ENCODE results near the gene ZDHHC17. TPM values are rescaled to one million over a fixed set of nuclear protein-coding genes. Genes with fewer than 3 reads are reported as not detected.

The ZDHHC17 gene
- polyA plus RNA-seq, 1 donor from 2014 or later = 10.4 TPM

DNA sequence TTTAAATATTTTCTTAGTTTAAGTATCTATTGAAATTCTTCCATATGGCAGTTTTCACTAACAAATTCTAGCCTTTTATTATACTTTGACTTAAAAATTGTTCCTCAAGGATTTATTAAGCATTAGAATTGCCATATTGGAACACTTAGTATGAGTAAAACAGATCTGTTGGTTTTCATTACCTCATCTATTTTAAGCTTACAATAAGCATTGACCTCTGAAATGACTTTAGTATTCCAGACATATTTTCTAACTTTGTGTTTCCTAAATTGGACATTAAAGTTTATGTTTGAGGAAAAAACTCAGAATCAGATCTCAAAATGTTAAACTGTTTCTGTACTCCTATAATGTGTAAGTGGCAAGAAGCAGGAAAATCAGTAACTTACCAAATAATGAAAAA lies 66.5 kb downstream of the ZDHHC17 start:
- H3K27ac Mint-ChIP-seq = no peak overlapping the region
- H3K4me3 Mint-ChIP-seq = no peak overlapping the region
- peaks cover 0 to 2% (median 0%) of the 10 kb centered on the region in 3 donors for H3K4me1 Mint-ChIP-seq
- H3K27me3 Mint-ChIP-seq = no peaks in the 10 kb centered on the region
- H3K36me3 Mint-ChIP-seq = peaks cover 13% of the 10 kb centered on the region
- H3K9me3 Mint-ChIP-seq = peaks cover 0 to 4% (median 0%) of the 10 kb centered on the region in 3 donors

DNA sequence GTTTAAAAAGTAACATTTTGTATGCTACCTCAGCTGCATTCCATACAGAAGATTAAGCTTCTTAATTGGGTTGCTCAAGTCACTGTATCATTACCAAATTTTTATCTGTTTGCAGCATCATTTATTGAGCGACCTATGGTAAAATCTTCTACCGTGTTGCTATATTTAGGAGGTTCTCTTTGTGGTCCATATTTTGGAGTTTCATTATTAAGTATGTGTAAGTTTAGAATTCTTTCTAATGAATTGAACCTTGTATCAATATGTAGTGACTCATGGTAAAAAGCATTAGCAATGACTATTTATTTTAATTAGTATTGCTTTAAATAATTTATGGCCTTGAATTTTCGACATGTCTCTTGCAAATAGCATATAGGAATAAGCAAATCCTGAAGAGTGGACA lies 72.7 kb downstream of the ZDHHC17 start:
- Mint-ChIP-seq H3K4me3 (no peak overlapping the region), H3K36me3 (peaks cover 8% of the 10 kb centered on the region), H3K4me1 (no peaks in the 10 kb centered on the region), H3K27ac (no peak overlapping the region), H3K9me3 (peaks cover 0 to 4% (median 0%) of the 10 kb centered on the region in 3 donors), H3K27me3 (no peaks in the 10 kb centered on the region)

DNA sequence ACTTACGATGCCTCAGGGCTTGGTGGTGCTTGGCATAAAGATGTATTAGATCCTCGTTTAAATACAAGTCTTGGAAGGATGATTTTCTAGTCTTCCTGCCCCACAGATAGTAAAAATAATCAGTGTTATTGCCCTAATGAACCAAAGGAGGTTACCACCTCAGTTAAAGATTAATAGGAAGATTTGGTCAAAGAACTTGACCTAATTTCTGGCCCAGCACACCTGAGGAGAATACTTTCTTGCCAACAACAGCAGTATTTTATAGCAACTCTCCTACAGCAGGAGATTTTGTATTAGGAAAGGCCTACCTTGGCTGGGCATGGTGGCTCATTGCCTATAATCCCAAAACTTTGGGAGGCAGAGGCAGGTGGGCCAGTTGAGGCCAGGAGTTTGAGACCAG lies 83.3 kb downstream of the ZDHHC17 start:
- no peaks in the 10 kb centered on the region for H3K9me3 Mint-ChIP-seq
- H3K27me3 Mint-ChIP-seq = no peaks in the 10 kb centered on the region
- no peak overlapping the region for H3K4me3 Mint-ChIP-seq
- H3K4me1 Mint-ChIP-seq = no peaks in the 10 kb centered on the region
- peaks cover 11% of the 10 kb centered on the region for H3K36me3 Mint-ChIP-seq
- no peak overlapping the region for H3K27ac Mint-ChIP-seq

DNA sequence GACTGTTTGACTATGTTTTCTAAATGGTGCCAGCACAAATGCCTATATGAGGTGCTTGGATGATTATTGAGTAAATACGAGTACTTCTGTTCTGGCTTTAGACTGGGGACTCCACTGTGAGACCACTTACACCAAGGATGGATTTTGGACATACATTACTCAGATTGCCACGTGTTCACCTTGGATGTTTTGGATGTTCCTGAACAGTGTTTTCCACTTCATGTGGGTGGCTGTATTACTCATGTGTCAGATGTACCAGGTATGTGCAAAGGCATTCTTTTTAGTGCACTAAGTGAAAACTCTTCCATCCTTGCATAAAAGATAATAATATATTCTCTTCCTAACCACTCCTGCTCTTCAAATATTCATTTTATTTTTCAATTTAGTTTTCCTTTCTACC lies 84.2 kb downstream of the ZDHHC17 start:
- Mint-ChIP-seq H3K4me1 (no peaks in the 10 kb centered on the region), H3K9me3 (no peaks in the 10 kb centered on the region), H3K27ac (no peak overlapping the region), H3K36me3 (peaks cover 11% of the 10 kb centered on the region), H3K27me3 (no peaks in the 10 kb centered on the region), H3K4me3 (no peak overlapping the region)

DNA sequence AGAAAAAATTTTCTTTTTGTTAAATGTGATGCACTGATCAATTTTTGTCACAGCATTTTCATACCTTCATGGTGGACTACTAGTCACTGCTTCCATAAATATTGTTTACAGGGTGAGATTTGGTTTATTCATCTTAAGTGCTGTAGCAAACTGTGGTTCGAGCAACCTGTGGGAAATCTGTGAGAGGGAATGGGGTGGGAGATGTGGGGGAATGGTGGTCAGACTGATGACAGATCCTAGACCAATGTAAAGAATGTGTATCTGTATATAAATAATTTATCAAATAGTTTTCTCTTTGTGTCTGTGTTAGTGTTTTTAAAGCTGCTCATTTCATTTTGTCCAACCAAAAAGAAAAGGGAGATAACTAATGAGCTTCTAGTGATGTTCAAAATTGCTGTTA lies 88.2 kb downstream of the ZDHHC17 start:
- peaks cover 13% of the 10 kb centered on the region for H3K36me3 Mint-ChIP-seq
- no peaks in the 10 kb centered on the region for H3K9me3 Mint-ChIP-seq
- no peak overlapping the region for H3K27ac Mint-ChIP-seq
- peaks cover 0 to 3% (median 0%) of the 10 kb centered on the region in 3 donors for H3K4me1 Mint-ChIP-seq
- H3K27me3 Mint-ChIP-seq = no peaks in the 10 kb centered on the region
- H3K4me3 Mint-ChIP-seq = no peak overlapping the region

DNA sequence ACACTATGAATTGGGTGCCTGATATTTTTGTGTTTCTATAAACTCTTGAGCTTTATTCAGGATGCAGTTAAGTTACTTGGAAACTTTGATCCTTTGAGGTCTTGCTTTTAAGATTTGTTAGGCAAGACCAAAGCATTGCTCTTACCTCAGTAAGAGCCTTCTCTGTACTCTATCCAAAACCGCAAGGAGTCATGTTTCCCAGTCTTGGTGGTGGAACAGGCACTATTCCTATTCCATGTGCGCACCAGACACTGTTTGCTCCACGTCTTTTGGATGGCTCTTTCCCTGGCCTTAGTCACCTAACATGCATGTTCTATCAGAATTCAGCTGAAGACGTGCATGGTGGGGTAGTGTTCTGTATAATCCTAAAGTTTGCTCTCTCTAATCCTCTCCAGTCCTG lies 91.4 kb downstream of the ZDHHC17 start:
- H3K27me3 Mint-ChIP-seq = no peaks in the 10 kb centered on the region
- H3K36me3 Mint-ChIP-seq = peaks cover 8% of the 10 kb centered on the region
- peaks cover 0 to 3% (median 0%) of the 10 kb centered on the region in 3 donors for H3K4me1 Mint-ChIP-seq
- H3K4me3 Mint-ChIP-seq = no peak overlapping the region
- H3K9me3 Mint-ChIP-seq = no peaks in the 10 kb centered on the region
- H3K27ac Mint-ChIP-seq = no peak overlapping the region

DNA sequence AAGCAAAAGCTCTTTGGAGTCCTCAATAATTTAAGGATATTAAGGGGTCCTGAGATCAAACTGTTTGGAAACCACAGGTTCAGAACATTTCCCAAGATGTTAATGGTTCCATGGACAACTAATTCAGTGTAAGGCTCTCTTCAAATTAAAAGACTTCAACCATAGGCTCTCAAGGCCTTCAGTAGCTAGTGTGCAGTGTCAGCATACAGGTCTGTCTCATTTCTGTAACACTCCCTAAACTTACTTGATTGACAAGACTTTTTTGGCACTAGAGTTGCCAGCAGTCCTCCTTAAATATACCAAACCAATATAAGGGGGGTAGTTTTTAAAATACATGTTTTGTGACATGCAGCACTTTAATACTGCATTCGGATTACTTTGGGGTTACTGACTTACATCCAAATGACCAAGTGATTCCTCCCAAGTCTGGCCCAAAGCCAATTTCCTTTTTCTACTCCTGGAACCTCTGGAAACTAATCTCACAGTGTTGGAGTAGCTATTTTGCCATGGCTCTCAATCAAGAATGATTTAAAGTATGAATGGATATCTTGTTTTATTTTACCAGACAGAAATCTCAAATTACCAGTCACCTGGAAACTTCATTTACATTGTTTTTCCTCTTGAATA lies 92.2 kb downstream of the ZDHHC17 start:
- Mint-ChIP-seq H3K9me3 (no peaks in the 10 kb centered on the region), H3K27me3 (no peaks in the 10 kb centered on the region), H3K4me1 (peaks cover 0 to 3% (median 0%) of the 10 kb centered on the region in 3 donors), H3K4me3 (no peak overlapping the region), H3K36me3 (peaks cover 5% of the 10 kb centered on the region), H3K27ac (no peak overlapping the region)

DNA sequence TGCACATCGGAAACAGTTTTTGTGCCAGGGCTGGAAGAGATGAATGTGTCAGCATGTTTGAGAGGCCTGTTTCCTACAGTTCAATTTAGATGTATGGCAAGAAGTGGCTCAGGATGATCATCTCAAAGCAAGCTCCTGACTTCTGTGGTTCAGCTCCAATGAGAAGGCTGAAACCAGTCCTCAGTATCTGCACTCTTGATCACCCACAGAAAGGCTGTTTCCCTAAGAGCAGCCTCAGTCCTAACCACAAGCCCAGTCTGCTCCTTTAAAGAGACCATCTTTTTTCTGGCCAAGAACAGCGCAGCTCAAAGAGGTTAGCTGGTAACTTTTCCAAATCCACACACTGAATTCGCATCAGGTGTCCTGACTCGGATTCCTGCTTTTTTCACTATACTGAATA lies 95.7 kb downstream of the ZDHHC17 start:
- Mint-ChIP-seq H3K27ac (no peak overlapping the region), H3K4me3 (no peak overlapping the region), H3K4me1 (peaks cover 0 to 3% (median 0%) of the 10 kb centered on the region in 3 donors), H3K27me3 (no peaks in the 10 kb centered on the region), H3K36me3 (peaks cover 2% of the 10 kb centered on the region), H3K9me3 (no peaks in the 10 kb centered on the region)

DNA sequence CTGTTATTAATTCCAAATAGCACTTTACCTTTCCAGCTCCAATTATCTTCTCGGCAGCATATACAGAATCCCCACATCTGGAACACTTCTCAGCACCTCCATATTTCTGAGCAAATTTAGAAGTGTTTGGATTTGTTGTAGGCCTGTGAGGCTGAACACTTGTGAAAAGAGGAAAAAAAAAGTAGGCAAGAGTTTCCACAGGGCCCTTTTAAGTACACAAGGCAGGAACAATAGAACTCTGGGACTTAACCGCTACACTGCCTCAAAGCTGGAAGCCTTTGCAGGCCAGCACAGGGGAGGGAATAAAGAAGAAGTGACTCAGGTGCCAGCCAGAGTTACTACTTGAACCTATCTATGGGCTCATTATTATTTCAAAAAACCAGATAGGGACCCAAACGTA lies 96.3 kb downstream of the ZDHHC17 start:
- Mint-ChIP-seq H3K36me3 (peaks cover 2% of the 10 kb centered on the region), H3K4me3 (no peak overlapping the region), H3K9me3 (no peaks in the 10 kb centered on the region), H3K27ac (no peak overlapping the region), H3K27me3 (no peaks in the 10 kb centered on the region), H3K4me1 (no peaks in the 10 kb centered on the region)

DNA sequence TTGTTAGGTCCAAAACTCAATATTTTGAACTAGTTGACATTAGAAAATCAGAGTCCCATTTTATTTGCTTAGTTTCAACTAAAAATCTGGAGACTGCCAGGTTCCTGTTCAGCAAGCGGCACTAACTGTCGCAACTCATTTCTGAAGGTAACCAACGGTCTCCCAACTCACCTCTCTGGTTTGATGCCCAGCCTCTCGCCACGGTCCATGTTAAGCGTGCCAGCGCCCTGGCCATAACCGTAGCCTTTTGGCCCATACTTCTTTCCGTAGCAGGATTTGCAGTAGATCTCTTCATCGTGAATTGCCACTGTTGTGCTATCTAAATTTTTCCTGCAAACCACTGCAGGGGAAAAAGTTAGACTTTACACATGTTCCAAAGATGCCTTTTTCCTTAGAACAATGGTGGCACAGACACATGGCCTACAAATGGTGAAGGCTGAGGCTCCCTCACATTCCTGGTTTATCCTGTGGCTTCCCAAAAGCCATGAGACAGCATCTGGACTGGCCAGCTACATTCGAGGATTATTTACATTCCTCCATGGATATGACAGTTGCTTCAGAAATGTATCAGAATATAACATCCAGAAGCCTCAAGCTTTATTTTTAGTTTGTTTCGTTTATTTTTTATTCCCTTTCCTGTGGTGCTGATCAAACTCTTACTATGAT lies 99.2 kb downstream of the ZDHHC17 start:
- Mint-ChIP-seq H3K36me3 (no peaks in the 10 kb centered on the region), H3K4me1 (no peaks in the 10 kb centered on the region), H3K4me3 (no peak overlapping the region), H3K27me3 (no peaks in the 10 kb centered on the region), H3K27ac (no peak overlapping the region), H3K9me3 (no peaks in the 10 kb centered on the region)

DNA sequence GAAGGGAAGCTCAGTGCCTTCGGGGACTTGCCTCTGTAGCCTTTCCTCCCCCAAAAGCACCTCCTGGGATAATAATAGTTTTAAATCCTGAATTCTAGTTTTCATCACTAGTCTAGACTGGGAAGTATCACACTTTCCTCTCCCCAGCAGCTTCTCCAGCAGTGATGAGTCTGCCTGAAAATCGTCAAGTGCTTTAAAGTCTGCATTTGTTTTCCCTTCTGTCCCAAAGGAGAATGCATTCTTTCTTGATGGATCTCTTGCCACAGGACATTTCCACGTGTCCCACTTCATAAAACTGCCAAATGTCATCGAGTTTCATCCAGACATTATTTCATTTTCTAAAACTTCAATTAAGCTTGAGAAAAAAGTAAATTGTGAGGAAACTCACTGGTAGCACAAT lies 99.9 kb downstream of the ZDHHC17 start:
- no peaks in the 10 kb centered on the region for H3K27me3 Mint-ChIP-seq
- no peaks in the 10 kb centered on the region for H3K36me3 Mint-ChIP-seq
- H3K9me3 Mint-ChIP-seq = no peaks in the 10 kb centered on the region
- H3K27ac Mint-ChIP-seq = no peak overlapping the region
- H3K4me3 Mint-ChIP-seq = no peak overlapping the region
- no peaks in the 10 kb centered on the region for H3K4me1 Mint-ChIP-seq

DNA sequence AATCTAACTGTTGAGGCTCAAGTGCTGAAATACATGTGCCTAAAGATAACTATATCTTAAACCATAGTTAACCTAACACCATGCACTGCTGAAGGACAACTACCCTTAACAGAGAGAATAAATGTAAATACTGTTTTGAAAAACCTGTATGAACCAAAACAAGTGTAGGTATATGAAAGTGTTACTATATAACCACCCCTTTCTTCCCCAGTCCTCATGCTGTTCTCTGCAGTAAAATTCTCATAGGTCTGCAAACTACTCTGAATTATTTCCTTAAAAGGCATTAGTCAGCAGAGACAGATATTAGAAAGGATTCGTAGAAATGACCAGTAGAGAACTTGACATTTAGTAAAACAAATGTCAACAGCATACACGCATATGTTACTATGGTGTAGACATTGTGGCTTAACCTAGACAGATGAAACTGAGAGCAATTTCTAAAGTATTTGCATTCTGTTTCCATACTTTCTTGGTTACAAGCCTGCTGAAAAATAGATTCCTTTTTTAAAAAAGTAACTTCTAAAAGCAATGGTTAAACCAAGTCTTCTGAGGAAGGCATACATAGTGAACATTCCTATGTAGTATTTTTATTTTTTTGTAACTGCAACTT lies 101.0 kb downstream of the ZDHHC17 start:
- no peaks in the 10 kb centered on the region for H3K36me3 Mint-ChIP-seq
- no peaks in the 10 kb centered on the region for H3K9me3 Mint-ChIP-seq
- no peak overlapping the region for H3K4me3 Mint-ChIP-seq
- H3K4me1 Mint-ChIP-seq = no peaks in the 10 kb centered on the region
- no peaks in the 10 kb centered on the region for H3K27me3 Mint-ChIP-seq
- no peak overlapping the region for H3K27ac Mint-ChIP-seq

DNA sequence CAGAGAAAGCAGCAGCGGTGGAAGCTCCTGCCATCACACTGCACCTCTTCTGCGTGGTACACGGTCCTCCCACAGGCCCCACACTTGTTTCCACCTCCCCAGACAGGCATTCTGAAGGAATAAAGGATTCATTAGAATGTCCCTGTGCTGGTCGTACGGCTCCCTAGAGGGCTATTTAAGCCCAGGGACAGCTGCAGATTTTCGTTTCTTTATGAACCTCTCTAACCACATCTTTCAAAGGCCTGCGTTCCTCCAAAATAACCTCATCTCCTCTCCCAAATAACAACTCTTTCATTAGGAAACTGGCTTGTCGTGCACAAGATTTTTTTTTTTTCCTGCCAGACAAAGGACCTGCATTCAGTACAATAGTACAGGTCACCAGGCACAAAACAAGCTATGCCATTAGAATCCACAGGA lies 102.2 kb downstream of the ZDHHC17 start:
- no peaks in the 10 kb centered on the region for H3K27me3 Mint-ChIP-seq
- no peaks in the 10 kb centered on the region for H3K4me1 Mint-ChIP-seq
- H3K4me3 Mint-ChIP-seq = no peak overlapping the region
- H3K9me3 Mint-ChIP-seq = no peaks in the 10 kb centered on the region
- H3K27ac Mint-ChIP-seq = no peak overlapping the region
- H3K36me3 Mint-ChIP-seq = no peaks in the 10 kb centered on the region

DNA sequence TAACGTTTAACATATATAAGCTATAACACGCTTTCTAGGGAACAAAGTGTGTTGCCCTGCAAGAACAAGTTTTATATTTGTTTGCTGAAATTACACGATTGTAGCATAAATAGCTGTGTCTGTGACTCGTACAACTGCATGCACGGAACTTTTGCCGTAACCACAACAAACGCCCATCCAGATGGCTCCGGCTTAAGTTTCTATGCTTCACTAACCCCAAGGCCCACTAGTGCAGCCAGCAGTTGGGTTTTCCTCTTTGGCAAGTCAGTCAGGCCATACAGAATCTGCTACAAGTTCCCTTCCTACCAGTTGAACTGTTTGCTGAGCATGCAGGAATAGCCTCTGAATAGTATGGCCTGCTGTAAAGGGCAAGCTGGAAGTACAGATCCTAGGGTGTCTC lies 102.8 kb downstream of the ZDHHC17 start:
- no peak overlapping the region for H3K27ac Mint-ChIP-seq
- H3K4me3 Mint-ChIP-seq = no peak overlapping the region
- H3K27me3 Mint-ChIP-seq = no peaks in the 10 kb centered on the region

DNA sequence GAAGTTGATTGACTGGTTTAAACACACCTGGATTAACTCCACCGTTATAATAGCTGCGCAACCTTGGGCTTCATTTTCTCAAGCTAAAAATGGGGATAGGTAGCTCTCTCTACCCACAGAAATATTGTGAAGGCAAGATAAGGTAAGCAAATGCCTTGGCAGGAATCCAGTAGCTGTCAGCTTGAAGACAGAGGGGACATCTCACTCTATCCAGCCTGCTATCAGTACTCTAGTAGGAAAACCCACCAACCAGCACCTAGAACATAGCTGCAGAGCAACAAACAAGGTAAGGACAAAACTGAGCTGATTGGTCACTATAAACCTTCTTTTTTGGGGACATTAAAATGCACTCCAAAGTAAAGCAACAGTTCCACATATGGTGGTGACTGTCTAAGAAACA lies 107.2 kb downstream of the ZDHHC17 start:
- Mint-ChIP-seq H3K4me1 (no peaks in the 10 kb centered on the region), H3K36me3 (no peaks in the 10 kb centered on the region), H3K27me3 (peaks cover 10% of the 10 kb centered on the region), H3K4me3 (no peak overlapping the region), H3K9me3 (peaks cover 0 to 2% (median 0%) of the 10 kb centered on the region in 3 donors), H3K27ac (no peak overlapping the region)

More for the DNA sequence above, 102.8 kb downstream of the ZDHHC17 start:
- Mint-ChIP-seq H3K4me1 (no peaks in the 10 kb centered on the region), H3K9me3 (no peaks in the 10 kb centered on the region), H3K36me3 (no peaks in the 10 kb centered on the region)

DNA sequence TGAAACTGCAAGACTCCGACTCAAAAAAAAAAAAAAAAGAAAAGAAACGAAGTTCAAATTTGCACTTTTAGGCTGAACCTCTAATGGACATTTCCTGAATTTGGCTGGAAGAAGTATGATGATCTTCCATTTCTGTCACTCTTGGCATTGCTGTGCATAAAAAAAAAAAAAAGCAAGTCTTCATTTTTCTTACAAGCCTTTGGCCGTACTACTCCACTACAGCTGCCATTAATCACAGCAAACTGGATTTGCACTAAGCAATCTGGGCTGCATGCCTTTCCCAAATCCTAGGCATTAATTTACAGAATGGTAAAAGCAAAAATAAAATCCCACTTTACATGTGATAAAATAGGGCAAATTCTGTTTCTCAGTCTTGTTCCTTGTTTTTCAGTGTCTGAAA lies 107.8 kb downstream of the ZDHHC17 start:
- Mint-ChIP-seq H3K27ac (no peak overlapping the region), H3K27me3 (peaks cover 14% of the 10 kb centered on the region), H3K4me3 (no peak overlapping the region), H3K9me3 (peaks cover 0 to 2% (median 0%) of the 10 kb centered on the region in 3 donors), H3K4me1 (no peaks in the 10 kb centered on the region), H3K36me3 (no peaks in the 10 kb centered on the region)
